Nephron (organoid): Measurements from ENCODE around the gene WDR54.
"Not testable (repeated sequence)": the region's sequence is repeated elsewhere in the genome, so short reads cannot be mapped to it uniquely, and the experiment has no call there.

Experiments used
- H3K27ac Mint-ChIP-seq, 3 experiments: 2 replicates each; pipeline ENCODE4 v1.8.0; 2020; ENCODE audit warnings: mixed read lengths in 3 of 3, mild to moderate bottlenecking in 2 of 3, moderate library complexity in 1 of 3
- H3K27me3 Mint-ChIP-seq: 2 replicates; pipeline ENCODE4 v1.8.0; 2021; ENCODE audit warnings: low read depth, mild to moderate bottlenecking, moderate library complexity, mixed read lengths
- H3K36me3 Mint-ChIP-seq: 2 replicates; pipeline ENCODE4 v1.8.0; 2020; ENCODE audit warnings: low read depth, mixed read lengths
- H3K4me1 Mint-ChIP-seq: 2 replicates; pipeline ENCODE4 v1.8.0; 2020; ENCODE audit warnings: mixed read lengths
- H3K4me3 Mint-ChIP-seq, 3 experiments: 2 replicates each; pipeline ENCODE4 v1.8.0; 2020; ENCODE audit warnings: mild to moderate bottlenecking in 3 of 3, mixed read lengths in 3 of 3, moderate library complexity in 2 of 3
- H3K9me3 Mint-ChIP-seq: 2 replicates; pipeline ENCODE4 v1.8.0; 2020; ENCODE audit warnings: mixed read lengths
- TF ChIP-seq, protein P1 (sequence below), 3 experiments: fragments of 200-600 bp; sonication (generic); IDR thresholded peaks; one replicate each; pipeline ENCODE4 v1.5.0; 2021; ENCODE audit warnings: antibody characterized with exemption in 3 of 3; ENCODE audit not compliant: unreplicated experiment in 3 of 3

WDR54 gene

DNA sequence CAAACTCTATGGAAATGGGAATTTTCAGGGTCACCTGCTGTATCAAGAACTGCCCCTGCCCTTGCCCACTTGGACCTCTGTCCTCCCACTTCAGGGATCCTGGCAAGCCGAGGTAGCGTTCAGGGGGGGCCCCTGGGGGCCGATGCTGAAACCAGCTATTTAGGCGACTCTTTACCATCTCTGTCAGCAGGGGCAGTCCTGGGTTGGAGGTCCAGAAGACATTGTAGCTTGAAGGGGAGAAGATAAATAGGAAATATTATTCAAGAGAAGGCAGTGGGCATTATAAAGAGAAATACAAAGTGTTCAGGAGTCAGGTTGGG is 41.2 kb downstream of the WDR54 start:
- TF ChIP-seq, protein P1, sequence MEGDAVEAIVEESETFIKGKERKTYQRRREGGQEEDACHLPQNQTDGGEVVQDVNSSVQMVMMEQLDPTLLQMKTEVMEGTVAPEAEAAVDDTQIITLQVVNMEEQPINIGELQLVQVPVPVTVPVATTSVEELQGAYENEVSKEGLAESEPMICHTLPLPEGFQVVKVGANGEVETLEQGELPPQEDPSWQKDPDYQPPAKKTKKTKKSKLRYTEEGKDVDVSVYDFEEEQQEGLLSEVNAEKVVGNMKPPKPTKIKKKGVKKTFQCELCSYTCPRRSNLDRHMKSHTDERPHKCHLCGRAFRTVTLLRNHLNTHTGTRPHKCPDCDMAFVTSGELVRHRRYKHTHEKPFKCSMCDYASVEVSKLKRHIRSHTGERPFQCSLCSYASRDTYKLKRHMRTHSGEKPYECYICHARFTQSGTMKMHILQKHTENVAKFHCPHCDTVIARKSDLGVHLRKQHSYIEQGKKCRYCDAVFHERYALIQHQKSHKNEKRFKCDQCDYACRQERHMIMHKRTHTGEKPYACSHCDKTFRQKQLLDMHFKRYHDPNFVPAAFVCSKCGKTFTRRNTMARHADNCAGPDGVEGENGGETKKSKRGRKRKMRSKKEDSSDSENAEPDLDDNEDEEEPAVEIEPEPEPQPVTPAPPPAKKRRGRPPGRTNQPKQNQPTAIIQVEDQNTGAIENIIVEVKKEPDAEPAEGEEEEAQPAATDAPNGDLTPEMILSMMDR (IDR thresholded peaks at IDR 0.05; ENCODE audit: unreplicated experiment in 3 of 3): no peak
- Mint-ChIP-seq H3K27me3 (no peaks in the 10 kb centered on the region), H3K9me3 (no peaks in the 10 kb centered on the region), H3K4me3 (peak overlapping the region; percentile 70 to 89 (median 85)), H3K27ac (peak overlapping the region in 2 of 3 experiments; percentile 47 to 62), H3K36me3 (peaks cover 11% of the 10 kb centered on the region), H3K4me1 (peaks cover 22% of the 10 kb centered on the region)

DNA sequence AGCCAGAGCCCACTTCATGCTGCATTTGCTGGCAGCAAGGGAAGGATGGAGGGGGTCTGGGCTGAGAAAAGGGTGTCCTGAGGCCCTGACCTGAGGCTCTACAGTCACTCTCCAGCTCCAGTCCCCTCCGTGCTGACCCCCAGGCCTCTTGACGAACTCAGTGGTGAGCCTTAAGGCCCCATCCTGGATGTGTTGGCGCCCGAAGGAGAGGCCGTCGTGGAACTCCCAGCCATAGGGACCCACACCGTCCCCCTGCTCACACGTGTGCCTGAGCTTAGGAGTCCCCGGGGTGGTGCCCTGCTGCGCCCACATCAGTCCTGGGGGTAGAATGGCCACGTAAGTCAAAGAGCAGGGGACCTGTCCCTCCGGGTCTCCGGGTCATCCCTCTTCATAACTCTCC is 42.9 kb downstream of the WDR54 start:
- Mint-ChIP-seq H3K9me3 (no peaks in the 10 kb centered on the region), H3K36me3 (peaks cover 11% of the 10 kb centered on the region), H3K27ac (peak overlapping the region in 1 of 3 experiments; percentile 63), H3K4me1 (peaks cover 13% of the 10 kb centered on the region), H3K27me3 (no peaks in the 10 kb centered on the region), H3K4me3 (peak overlapping the region; percentile 86 to 99 (median 99))
- TF ChIP-seq, protein P1 (IDR thresholded peaks at IDR 0.05; ENCODE audit: unreplicated experiment in 3 of 3): no peak

DNA sequence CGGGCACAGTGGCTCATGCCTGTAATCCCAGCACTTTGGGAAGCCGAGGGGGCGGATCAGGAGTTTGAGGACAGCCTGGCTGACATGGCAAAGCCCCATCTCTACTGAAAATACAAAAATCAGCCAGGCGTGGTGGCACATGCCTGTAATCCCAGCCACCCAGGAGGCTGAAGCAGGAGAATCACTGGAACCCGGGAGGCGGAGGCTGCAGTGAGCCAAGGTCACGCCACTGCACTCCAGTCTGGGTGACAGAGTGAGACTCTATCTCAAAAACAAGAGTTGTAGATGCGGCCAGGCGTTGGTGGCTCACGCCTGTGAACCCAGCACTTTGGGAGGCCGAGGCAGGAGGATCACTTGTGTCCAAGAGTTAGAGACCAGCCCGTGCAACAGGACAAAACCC is 49.2 kb downstream of the WDR54 start:
- H3K27me3 Mint-ChIP-seq, H3K9me3 Mint-ChIP-seq: not testable (repeated sequence)
- H3K4me1 Mint-ChIP-seq: peaks cover 22% of the 10 kb centered on the region
- H3K4me3 Mint-ChIP-seq: peak overlapping the region; percentile 73 to 87 (median 85)
- peak overlapping the region; percentile 79 to 84 (median 80) for H3K27ac Mint-ChIP-seq
- peaks cover 25% of the 10 kb centered on the region for H3K36me3 Mint-ChIP-seq

DNA sequence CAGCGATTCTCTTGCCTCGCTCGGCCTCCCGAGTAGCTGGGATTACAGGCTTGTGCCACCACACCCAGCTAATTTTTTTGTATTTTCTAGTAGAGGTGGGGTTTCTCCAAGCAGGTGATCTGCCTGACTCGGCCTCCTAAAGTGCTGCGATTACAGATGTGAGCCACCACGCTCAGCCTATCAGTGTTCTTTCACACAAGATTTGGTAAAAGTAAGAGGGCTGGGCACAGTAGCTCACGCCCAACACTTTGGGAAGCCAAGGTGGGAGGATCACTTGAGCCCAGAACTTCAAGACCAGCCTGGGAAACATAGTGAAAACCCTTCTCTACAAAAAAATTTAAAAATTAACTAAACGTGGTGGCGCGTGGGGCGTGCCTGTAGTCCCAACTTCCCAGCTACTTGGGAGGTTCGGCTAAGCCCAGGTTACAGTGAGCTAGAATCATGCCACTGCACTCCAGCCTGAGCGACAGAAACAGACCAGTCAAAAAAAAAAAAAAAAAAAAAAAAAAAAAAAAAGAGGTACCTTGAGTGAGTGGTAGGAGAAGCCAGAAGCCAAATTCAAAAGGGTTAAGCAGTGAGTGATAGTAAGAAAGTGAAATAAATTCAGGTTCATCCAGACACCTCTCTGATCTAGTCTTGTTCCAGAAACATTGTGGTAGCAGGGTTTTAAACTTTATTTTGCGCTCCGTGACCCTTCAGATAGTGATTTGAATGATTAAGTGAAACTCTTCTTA is 50.0 kb downstream of the WDR54 start:
- H3K27me3 Mint-ChIP-seq: no peaks in the 10 kb centered on the region
- H3K9me3 Mint-ChIP-seq: no peaks in the 10 kb centered on the region
- H3K36me3 Mint-ChIP-seq: peaks cover 28% of the 10 kb centered on the region
- peaks cover 22% of the 10 kb centered on the region for H3K4me1 Mint-ChIP-seq
- peak overlapping the region; percentile 97 to 99 (median 99) for H3K4me3 Mint-ChIP-seq
- TF ChIP-seq, protein P1 (IDR thresholded peaks at IDR 0.05; ENCODE audit: unreplicated experiment in 3 of 3): no peak
- H3K27ac Mint-ChIP-seq: peak overlapping the region; percentile 99 to 100 (median 99)

DNA sequence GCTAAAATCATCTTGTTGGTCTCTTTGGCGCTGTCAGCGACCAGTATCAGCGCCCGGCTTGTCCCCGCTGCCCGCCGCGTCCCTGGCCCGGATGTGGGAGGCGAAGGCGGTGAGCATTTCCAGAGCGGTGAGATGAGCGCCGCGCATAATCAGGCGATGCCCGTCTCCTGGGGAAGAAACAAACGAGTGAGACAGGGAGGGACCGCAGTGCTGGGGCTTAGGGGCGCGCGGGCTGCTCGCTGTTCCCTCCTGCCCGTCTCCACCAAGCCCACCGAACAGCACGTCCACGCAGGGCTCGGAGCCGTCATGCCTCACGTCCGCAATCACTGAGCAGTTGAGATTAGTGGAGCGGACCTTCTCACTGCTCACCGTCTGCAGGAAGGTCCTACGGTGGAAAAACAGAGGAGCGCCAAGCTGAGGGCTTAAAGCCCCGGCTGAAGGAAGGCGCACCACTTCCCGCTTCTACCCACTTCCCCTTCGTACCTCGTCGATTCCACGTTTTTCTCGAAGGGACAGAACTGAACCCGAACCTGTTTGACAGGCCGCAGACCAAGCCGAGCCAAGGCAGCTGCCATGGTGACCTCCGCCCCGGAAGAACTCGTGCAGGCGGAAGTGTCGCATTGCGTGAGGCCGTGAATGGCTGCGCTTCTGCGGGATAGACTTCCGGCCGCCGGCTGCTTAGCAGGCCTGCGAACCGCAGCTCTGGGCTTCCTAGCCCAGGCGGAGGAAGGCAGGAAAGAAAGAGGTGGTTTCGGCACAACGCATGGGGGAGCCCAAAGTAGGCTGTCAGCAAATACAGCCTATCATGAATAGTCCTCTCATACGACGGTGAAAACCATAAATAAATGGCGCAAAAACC is 50.8 kb downstream of the WDR54 start, which contains the start of gene MRPL53:
Gene MRPL53, minus strand, starts transcription at position 595 of the 859 bp plus-strand sequence. Its CDS starts 20 bp downstream, at position 575.
- H3K4me1 Mint-ChIP-seq: peaks cover 22% of the 10 kb centered on the region
- TF ChIP-seq, protein P1 (IDR thresholded peaks at IDR 0.05; ENCODE audit: unreplicated experiment in 3 of 3): no peak

DNA sequence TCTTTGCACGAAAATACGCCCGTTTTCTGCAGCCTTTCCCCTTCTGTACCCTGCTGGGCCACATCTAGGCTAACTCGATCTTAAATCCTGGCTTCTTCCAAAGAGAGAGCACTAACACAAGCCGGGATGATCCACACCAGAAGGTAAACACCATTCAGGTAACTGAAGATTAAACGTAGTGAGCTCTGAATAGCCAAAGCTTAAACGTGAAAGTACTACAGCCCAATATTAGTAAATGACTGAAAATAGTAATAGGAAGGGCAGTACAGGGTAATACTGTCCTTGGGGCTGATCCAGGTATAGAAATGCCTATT is 51.4 kb downstream of the WDR54 start:
- TF ChIP-seq, protein P1 (IDR thresholded peaks at IDR 0.05; ENCODE audit: unreplicated experiment in 3 of 3): no peak
- H3K4me1 Mint-ChIP-seq: peaks cover 22% of the 10 kb centered on the region
- H3K36me3 Mint-ChIP-seq: peaks cover 32% of the 10 kb centered on the region
- peak overlapping the region; percentile 99 to 100 (median 99) for H3K27ac Mint-ChIP-seq
- no peaks in the 10 kb centered on the region for H3K9me3 Mint-ChIP-seq
- peak overlapping the region; percentile 97 to 99 (median 99) for H3K4me3 Mint-ChIP-seq
- H3K27me3 Mint-ChIP-seq: no peaks in the 10 kb centered on the region

More for the DNA sequence above, 50.8 kb downstream of the WDR54 start, which contains the start of gene MRPL53:
- no peaks in the 10 kb centered on the region for H3K9me3 Mint-ChIP-seq
- H3K4me3 Mint-ChIP-seq: peak within 1 kb of the TSS; percentile 97 to 99 (median 99)
- H3K36me3 Mint-ChIP-seq: peaks cover 29% of the 10 kb centered on the region
- peak within 1 kb of the TSS; percentile 99 to 100 (median 99) for H3K27ac Mint-ChIP-seq
- no peaks in the 10 kb centered on the region for H3K27me3 Mint-ChIP-seq
